GM18520 (cell line): Measurements from ENCODE around the gene CNPY2.
"Not testable (repeated sequence)": the region's sequence is repeated elsewhere in the genome, so short reads cannot be mapped to it uniquely, and the experiment has no call there.

Experiments used
- ATAC-seq: cut with Tn5 transposase; IDR thresholded peaks from one replicate; pipeline ENCODE4 v1.9.1; 2021; ENCODE audit not compliant: unreplicated experiment

CNPY2 gene

DNA sequence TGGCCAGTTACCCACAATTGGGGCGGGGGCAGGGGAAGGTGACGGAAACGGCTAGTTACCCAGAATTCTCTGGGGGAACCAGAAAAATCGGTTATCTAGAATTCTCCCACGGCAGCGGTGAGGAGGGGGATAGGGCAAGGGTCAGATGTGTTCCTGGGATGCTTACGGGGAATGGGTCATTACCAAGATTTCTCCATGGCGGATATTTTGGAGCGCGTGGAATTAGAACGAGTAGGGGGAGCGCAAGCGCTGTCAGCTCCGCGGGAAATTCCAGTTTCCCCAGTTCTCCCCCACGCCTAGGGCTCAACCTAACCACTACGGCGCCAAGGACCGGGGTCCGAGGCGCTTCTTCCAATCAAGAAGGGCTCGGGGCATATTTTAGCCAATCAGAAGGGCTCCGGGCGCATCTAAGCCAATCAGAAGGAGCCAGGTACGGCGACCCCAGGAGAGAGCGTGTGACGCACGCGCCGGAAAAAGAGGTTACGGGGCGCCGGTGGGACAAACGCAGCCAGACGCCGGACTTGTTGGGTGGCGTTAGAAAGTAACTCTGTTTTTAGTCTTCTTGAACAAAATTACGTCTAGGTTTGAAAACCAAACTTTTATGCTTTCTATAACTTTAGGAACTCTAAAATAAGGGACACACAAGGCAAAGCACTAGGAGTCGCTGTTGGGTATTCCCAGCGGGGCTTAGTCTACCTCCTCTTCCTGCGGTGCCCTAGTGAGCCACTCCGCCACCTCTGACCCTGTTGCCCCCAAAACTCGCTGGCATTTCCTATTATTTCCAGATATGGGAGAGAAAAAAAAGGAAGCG is 18.1 kb upstream of the CNPY2 start, which contains the start of gene PAN2:
Gene PAN2, minus strand, starts transcription at position 322 of the 811 bp plus-strand sequence. CDS start 906 bp downstream, outside the sequence.
- peak; percentile 97 for ATAC-seq

DNA sequence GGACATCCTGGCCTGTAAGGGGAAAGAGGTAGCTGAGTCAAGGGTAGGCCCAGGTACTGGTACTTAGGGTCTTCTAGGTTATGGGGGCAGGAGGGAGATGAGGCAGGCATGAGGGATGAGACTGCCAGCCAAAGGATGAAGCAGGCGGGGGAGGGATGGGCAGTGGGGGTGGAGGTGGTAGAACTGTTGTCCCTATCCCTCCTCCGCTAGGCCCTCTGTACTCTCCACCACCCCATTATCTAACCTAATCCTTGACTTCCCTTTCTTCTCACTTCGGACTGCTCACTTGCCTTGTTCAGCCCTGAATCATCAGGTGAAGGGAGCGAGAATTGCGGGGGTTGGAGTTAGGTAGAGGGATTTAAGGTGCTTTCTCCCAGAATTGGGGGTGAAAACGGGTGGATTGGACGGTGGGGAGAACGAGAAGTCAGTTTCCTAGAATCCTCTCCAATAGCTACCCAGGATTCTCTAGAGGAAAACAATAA is 17.4 kb upstream of the CNPY2 start:
- no peak for ATAC-seq

DNA sequence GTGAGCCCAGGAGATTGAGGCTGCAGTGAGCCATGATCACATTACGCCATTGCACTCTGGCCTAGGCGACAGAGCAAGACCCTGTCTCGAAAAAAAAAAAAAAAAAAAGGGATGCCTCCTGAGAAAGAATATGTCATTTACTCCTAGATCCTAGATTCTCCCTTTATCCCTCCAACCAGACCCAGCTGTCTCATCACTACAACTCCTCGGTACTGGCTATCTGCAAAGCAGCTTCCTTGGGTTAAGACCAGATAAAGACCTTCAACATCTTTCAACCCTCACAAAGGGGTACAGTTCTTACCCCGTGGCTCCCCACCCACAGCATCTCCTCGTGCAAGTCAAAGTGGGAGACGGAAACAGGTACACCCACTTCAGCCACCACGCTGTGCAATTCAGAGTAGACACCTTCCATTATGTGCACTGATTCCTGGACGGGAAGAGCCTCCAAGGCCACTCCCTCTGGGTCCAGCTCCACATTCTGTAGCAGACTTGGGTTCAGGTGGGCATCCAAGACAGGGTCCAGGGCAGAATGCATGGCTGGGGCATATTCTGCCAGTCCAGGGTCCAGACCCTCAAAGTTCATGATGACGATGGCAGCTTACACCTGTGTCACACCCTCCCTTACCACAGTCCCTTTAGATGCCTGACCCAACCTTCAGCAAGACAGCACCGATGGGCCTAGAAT is 16.9 kb upstream of the CNPY2 start:
- no peak for ATAC-seq

DNA sequence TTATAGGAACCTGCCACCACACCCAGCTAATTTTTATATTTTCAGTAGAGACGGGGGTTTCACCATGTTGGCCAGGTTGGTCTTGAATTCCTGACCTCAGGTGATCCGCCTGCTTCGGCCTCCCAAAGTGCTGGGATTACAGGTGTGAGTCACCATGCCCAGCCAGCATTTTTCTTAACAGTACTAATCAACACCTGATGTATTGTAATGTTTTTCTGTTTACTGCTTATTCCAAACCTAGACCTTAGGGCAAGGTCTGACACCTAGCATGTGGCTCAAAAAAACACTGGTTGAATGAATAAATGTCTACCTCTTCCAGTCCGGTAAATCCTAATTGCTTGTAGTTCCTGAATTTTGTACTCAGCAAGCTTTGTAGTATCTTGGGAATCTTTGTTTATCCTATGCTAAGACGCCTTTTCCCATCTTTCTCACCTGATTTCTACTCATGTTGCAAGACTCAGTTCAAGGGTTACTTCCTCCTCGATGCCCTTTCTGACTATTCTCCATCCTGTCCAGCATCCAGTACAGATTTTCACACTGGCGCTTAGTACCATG is 15.2 kb upstream of the CNPY2 start:
- no peak for ATAC-seq

DNA sequence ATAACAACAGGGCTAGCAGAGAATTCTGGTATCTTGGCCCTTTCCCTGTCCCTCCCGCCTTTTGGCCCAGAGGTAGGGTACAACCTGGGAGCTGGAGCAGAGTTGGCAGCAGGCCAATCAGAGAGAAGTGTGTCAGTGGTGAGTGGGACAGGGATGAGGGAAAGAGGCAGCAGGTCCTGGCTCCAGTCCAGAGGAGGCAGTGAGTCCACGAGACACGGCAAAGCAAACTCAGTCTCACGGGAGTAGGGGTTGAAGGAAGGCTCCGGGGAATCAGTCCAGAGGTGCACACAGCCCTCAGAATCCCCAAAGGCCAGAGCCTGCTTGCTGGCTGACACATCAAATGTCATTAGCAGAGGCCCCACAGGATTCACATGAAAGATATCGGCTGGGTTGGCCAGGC is 10.7 kb upstream of the CNPY2 start:
- ATAC-seq = no peak

DNA sequence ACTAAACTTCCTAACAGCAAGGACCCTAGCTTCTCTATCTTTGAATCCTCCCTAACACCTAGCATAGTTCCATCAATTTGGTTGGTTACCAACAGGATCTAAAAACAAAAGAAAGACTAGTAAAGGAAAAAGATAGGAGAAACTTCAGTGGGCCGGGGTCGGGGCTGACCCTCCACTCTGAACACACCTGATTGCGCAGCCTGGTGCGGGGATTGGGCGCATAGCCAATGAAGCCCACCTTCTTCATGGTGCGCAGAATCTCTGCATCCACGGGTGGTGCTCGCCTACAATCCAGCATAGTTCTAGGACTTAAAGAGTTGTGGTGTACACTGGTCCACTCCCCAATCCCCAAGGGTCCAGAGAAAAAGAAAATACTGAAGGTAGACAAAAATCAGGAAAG is 10.3 kb upstream of the CNPY2 start:
- no peak for ATAC-seq

DNA sequence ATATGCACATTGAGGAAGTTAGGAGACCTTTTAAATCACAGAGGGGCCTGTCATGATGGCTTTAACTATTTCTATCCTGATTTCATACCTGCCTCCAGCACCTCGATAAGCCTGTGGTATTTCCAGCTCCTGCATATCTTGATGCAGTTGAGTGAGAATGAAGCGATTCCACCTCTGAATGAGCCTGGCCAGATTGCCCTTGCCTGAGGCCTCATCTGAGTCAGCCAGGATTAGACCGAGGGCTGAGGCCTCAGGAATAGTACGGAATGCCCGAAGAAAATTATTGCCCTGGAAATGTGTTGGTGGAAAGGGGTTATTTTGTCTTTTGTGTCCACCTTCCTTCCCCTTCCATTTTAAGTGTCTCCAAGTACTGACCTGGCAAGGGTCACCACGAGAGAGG is 8.4 kb upstream of the CNPY2 start:
- no peak for ATAC-seq

DNA sequence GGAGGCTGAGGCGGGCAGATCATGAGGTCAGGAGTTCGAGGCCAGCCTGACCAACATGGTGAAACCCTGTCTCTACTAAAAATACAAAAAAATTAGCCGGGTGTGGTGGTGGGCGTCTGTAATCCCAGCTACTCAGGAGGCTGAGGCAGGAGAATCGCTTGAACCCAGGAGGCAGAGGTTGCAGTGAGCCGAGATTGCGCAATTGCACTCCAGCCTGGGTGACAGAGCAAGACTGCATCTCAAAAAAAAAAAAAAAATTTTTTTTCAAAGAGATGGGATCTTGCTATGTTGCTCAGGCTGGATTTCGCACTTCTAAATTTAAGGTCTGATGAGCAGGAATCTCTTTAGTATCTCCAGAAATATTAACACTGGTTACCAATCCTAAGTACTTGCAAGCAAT is 5.8 kb upstream of the CNPY2 start:
- ATAC-seq = not testable (repeated sequence)

DNA sequence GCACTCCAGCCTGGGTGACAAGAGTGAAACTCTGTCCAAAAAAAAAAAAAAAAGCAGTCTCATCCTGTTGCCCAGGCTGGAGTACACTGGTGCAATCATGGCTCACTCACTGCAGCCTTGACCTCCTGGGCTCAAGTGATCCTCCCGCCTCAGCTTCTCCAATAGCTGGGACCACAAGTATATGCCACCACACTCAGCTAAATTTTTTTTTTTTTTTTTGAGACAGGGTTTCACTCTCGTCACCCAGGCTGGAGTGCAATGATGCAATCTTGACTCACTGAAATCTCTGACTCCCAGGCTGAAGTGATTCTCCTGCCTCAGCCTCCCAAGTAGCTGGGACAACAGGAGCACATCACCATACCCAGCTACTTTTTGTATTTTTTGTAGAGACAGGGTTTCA is 5.2 kb upstream of the CNPY2 start:
- ATAC-seq = no peak

DNA sequence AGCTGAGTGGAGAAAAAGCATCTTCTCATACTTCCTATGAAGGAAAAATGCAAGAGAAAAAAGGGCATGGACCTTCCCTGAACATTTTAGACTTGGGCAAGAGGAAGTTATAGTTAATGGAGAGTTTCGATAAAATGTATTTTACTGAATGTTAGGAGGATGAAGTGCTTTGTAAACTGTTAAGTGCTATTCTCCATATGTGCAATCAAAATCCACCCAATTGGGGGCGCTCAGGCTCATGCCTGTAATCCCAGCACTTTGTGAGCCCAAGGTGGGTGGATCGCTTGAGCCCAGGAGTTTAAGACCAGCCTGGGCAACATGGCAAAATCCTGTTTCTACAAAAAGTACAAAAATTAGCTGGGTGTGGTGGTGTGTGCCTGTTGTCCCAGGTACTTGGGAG is 1.9 kb upstream of the CNPY2 start:
- no peak for ATAC-seq

DNA sequence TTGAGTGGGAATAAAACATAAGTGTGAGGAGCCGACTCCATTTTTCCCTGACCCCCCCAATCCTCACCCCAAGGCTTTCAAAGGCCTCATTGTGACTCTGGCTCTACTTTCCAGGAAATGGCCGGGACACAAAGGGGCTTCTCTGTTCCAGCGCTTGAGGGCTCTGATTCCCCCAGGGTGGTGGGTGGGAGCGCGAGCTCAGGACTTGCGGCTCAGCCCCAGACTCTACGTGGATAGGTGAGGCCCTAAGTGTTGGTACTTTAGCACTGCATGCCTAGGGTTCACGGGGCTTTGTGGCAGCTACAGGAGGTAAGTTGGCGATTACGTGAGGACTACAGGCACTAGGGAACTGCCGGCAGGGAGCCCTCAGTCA is 553 bp downstream of the CNPY2 start:
- no peak for ATAC-seq

DNA sequence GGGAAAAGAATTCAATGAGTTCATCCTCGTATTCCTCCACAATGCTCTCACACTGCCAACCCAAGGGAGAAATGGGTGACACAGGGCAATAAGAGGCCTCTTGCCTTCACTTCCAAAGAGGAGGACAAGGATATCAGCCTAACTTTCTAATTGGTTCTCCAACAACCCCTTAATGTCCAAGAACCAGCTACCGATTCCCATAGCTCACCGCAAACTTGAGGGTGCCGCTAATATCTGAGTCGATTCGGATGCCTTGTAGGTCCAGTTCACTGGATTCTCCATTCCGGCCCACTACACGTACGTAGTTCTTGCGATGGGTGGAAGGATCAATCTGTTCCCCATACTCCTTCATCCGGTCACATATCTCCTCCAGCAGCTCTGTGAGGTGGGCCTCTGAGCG is 4.8 kb downstream of the CNPY2 start:
- no peak for ATAC-seq

DNA sequence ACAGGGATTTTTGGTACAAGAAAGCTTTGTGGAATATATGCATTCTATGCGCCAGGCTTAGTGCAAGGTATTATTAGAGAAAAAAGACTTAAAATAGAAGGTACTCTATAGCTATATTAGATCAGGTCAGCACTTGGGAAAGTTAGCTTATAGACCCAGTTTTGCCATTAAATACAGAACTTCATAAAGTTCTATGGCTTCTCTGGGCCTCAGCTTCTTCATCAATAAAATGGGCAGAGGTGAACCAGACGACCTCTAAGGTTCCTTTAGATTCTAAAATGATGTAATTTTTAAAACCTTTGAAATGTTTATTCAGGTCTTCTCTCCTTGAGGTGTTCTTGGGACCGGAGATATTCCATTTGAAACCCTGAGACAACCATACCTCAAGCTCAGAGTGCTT is 7.1 kb downstream of the CNPY2 start:
- ATAC-seq = no peak

DNA sequence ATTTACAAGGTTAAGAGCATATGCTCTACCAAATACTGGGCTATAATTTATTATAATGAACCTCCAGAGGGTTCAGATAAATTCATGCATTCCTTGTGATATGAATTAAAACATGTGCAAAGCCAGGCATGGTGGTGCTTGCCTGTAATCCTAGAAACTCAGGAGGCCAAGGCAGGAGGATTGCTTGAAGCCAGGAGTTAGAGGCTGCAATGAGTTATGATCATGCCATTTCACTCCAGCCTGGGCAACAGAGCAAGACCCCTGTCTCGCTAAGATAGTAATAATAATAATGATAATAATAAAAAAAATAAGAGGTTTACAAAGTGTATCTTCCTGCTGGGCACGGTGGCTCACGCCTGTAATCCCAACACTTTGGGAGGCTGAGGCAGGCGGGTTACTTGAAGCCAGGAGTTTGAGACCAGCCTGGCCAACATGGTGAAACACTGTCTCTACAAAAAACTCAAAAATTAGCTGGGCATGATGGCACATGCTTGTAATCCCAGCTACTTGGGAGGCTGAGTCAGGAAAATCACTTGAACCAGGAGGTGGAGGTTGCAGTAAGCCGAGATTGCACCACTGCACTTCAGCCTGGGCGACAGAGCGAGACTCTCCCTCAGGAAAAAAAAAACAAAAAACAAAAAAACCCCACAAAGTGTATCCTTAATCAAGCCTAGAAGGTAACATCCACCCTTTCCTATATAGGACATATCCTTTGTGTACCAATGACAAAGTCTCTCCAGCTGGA is 8.4 kb downstream of the CNPY2 start:
- no peak for ATAC-seq

DNA sequence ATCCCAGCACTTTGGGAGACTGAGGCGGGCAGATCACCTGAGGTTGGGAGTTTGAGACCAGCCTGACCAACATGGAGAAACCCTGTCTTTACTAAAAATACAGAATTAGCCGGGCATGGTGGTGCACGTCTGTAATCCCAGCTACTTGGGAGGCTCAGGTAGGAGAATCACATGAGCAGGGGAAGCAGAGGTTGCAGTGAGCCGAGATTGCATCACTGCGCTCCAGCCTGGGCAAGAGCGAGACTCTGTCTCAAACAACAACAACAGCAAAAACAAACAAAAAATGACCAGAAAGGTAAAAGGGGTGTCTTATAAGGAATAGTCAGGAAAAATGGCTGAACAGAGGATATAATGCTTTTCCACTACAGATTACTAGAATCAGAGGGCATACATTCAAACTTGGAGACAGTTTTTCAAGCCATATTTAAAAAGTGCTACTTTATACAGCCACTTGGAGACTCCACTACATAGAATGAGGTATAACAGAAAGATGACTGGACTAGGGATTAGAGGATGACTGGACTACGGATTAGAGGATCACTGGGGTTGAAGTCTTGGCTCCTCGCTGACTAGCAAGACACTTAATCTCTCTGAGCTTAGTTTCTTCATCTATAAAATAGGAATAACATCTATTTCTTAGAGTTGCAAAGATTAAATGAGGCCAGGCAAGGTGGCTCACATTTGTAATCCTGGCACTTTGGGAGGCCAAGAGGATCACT is 10.8 kb downstream of the CNPY2 start:
- no peak for ATAC-seq

DNA sequence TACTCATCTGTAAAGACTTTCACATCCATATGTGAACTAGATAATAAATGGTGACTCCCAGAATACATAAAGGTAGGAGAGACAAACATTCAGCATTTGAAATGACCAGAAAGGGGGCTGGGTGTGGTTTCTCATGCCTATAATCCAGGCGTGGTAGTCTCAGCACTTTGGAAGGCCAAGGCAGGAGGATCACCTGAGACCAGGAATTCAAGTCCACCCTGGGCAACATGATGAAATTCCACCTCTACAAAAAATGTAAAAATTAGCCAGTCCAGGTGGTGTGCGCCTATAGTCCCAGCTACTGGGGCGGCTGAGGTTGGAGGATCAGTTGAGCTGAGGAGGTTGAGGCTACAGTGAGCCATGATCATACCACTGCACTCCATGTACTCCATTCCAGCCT is 11.5 kb downstream of the CNPY2 start:
- no peak for ATAC-seq

DNA sequence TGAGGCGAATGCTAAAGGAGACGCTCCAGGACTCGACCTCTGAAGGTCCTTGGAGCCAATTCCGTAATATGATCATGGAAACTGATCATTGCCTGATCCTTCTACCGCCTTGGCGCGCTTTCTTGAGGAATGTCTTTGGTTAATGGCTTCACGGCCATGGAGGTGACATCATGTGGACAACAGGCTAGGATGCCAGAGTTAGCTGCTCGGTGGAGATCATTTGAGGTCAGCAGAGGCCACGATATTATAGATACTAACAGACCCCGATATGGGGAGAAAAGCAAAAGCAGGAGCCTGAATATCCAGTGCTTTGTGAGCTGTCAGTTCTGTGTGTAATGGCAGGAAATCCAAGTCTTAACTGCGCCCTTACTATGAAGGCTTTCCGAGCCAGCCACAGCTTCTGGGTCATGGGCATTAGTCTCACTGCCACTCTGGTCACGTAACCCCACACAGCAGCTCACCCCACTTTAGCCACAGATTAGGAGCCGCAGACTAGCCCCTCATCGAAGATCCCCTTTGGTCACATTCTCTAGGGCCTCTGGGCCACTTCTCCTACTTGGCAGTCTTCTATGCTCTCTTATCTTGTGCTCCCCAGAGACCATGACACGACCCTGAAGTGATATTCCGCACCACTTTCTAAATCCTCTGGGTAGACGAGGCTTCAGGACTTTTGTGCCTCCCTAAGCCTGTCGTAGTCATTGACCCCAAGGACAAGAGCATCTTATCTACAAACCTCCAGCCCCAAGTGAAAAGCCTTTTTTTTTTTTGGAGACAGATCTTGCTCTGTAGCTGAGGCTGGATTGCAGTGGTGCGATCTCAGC is 14.9 kb downstream of the CNPY2 start:
- no peak for ATAC-seq

DNA sequence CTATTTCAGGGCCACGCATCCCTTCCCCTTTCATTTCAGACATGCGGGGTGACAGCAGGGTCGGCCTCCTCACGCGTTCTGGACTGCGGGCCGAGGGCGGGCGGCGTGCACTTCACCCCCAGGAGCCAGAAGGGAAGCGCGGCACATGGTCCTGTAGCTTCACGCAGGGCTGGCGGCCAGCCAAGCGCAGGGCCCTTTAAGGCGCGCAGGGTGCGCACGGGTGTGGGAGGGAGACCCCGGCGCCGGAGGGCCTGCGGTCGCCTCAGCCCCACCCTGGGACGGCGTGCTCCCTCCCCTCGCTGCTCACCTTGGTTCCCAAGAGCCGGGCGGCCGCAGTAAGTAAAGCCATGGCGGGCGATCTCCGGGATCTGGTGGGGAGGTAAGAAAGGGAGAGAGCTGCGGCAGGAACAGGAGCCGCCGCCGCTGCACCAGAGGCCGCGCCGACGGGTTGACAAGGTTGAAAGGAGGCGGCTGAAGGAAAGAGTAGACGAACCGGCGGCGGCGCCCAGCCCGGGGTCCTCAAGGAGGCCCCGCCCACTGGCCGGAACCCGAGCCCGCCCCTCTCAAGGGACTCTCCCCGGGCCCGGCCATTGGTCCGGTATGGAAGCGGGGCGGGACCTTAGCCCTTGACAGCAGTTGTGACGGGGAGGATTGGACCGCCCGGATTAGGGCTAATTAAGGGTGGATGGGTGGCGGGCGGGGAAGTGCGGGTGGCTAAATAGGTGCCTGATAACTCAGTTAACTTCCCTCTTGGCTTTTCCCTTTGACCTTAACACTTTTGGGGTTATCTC is 15.7 kb downstream of the CNPY2 start, which contains the start of gene CS:
Gene CS, minus strand, starts transcription at position 478 of the 791 bp plus-strand sequence. Its CDS starts 129 bp downstream, at position 349.
- peak; percentile 92 for ATAC-seq

DNA sequence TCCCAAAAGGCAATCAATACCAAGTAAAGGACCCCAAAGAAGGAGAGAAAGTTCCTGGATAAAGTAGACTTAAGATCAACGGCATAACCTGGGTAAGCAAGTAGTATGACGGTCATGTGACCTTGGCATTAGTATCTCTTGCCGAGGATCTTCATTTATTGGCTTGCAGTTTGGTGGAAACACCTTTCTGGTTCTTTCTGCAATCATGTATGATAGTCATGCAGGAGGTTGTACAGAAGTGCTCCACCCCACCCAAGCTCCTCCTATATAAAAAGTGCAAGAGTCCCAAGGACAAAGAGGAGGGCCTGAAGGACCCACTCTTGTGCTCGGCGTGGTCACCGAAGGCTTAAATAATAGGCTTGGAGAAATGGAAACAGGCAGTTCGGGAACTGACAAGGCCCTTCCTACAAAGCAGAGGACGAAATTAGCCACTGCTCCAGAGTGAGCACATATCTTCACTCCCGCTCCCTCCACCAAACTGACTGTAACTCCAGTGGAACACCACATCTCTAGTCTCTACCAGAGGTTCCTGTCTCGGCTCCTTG is 16.4 kb downstream of the CNPY2 start:
- ATAC-seq = no peak
